ENCODE results near the gene ZNF429. TPM values are rescaled to one million over a fixed set of nuclear protein-coding genes. Genes with fewer than 3 reads are reported as not detected.

ZNF429 gene
- total and polyA plus RNA-seq, 2 of the 4 experiments (the other 2 are of a cell fraction): 4.3 to 6.4 TPM

DNA sequence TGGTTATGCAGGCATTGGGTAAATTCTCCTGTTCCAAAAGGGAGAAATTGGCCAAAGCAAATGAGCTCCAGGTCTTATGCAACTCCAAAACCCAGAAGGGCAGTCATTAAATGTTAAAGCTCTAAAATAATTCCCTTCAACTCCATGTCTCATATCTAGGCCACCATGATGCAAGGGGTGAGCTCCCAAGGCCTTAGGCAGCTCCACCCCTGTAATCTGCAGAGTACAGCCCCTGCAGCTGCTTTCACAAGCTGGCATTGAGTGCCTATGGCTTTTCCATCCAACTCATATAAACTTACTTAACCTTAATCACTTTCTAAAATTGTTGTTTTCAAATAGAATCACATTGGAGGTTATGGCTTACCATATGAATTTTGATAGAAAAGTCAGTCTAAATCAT is 44.7 kb upstream of the ZNF429 start:
- no peak overlapping the region for H2BK120ac ChIP-seq (ENCODE audit: low read depth, low read length)
- POLR2A ChIA-PET (ENCODE audit: unreplicated experiment): no interaction called here
- no peak overlapping the region for H3K56ac ChIP-seq (ENCODE audit: extremely low read depth, insufficient read depth, low read length)
- H2BK20ac ChIP-seq (ENCODE audit: low read depth, low read length): no peak overlapping the region
- no peaks in the 10 kb centered on the region for H3K36me3 ChIP-seq (ENCODE audit: control insufficient read depth, insufficient read depth, low read length)
- CTCF ChIA-PET: interaction anchor here (0.6 kb wide), 1 partner anchor 26 kb away, joined by 8 read pairs; no protein-coding TSS in a partner anchor
- no peak overlapping the region for H3K4me3 ChIP-seq (ENCODE audit: insufficient read depth, low read depth, low read length)
- H4K20me1 ChIP-seq (ENCODE audit: insufficient read depth, low read length): no peaks in the 10 kb centered on the region
- no peak overlapping the region for H3K23ac ChIP-seq (ENCODE audit: low read depth, low read length)
- no peak overlapping the region for H2AFZ ChIP-seq (replicated peaks; ENCODE audit: low read length, poor library complexity)
- dilution Hi-C loops (cut with HindIII; ENCODE audit: low sequenced_read_pairs, unreplicated experiment) (no loop called here), in situ Hi-C loops (cut with MboI; ENCODE audit: low sequenced_read_pairs) (no loop called here), intact Hi-C loops (cut with micrococcal nuclease) (no loop called here)
- H2BK15ac ChIP-seq (ENCODE audit: low read depth, low read length): no peak overlapping the region
- ATAC-seq (ENCODE audit: low read depth): no peak
- H3K27me3 ChIP-seq (ENCODE audit: control insufficient read depth, insufficient read depth, low read length): no peaks in the 10 kb centered on the region
- no peak overlapping the region for H4K91ac ChIP-seq (ENCODE audit: insufficient read depth, low read depth, low read length)
- H3K4me1 ChIP-seq (ENCODE audit: control insufficient read depth, insufficient read depth, low read length): no peaks in the 10 kb centered on the region
- H2BK5ac ChIP-seq (ENCODE audit: low read depth, low read length, poor library complexity, severe bottlenecking): no peak overlapping the region
- no peak overlapping the region for H3K9ac ChIP-seq (ENCODE audit: low read depth, low read length)
- no peak for TF ChIP-seq RFX5 (IDR thresholded peaks at IDR 0.05; ENCODE audit: low read depth, low read length)
- TF ChIP-seq MAFK (IDR thresholded peaks at IDR 0.05; ENCODE audit: low read depth, low read length): no peak
- no peak for TF ChIP-seq CHD1 (IDR thresholded peaks at IDR 0.05; ENCODE audit: low read depth, low read length)
- TF ChIP-seq, protein P1, sequence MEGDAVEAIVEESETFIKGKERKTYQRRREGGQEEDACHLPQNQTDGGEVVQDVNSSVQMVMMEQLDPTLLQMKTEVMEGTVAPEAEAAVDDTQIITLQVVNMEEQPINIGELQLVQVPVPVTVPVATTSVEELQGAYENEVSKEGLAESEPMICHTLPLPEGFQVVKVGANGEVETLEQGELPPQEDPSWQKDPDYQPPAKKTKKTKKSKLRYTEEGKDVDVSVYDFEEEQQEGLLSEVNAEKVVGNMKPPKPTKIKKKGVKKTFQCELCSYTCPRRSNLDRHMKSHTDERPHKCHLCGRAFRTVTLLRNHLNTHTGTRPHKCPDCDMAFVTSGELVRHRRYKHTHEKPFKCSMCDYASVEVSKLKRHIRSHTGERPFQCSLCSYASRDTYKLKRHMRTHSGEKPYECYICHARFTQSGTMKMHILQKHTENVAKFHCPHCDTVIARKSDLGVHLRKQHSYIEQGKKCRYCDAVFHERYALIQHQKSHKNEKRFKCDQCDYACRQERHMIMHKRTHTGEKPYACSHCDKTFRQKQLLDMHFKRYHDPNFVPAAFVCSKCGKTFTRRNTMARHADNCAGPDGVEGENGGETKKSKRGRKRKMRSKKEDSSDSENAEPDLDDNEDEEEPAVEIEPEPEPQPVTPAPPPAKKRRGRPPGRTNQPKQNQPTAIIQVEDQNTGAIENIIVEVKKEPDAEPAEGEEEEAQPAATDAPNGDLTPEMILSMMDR (conservative IDR thresholded peaks at IDR 0.05; ENCODE audit: low read depth, low read length): no peak
- TF ChIP-seq, protein P2, sequence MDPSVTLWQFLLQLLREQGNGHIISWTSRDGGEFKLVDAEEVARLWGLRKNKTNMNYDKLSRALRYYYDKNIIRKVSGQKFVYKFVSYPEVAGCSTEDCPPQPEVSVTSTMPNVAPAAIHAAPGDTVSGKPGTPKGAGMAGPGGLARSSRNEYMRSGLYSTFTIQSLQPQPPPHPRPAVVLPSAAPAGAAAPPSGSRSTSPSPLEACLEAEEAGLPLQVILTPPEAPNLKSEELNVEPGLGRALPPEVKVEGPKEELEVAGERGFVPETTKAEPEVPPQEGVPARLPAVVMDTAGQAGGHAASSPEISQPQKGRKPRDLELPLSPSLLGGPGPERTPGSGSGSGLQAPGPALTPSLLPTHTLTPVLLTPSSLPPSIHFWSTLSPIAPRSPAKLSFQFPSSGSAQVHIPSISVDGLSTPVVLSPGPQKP (IDR thresholded peaks at IDR 0.05; ENCODE audit: borderline replicate concordance, low read depth, low read length): no peak
- no peak overlapping the region for H3K4me2 ChIP-seq (ENCODE audit: low read depth, low read length)
- no peak overlapping the region for H2AK9ac ChIP-seq (replicated peaks; ENCODE audit: low read depth, low read length, poor library complexity)
- no peak overlapping the region for H3K14ac ChIP-seq (replicated peaks; ENCODE audit: low read depth, low read length)
- H3K9me3 ChIP-seq (ENCODE audit: control insufficient read depth, insufficient read depth, low read length): peaks cover 17% of the 10 kb centered on the region
- BruUV-seq (replicated peaks): no TSS peak
- H3K9me1 ChIP-seq (ENCODE audit: insufficient read depth, low read length): no peaks in the 10 kb centered on the region
- H4K5ac ChIP-seq (ENCODE audit: low read depth, low read length): no peak overlapping the region
- no peak overlapping the region for H2AK5ac ChIP-seq (ENCODE audit: low read depth, low read length)
- no peak overlapping the region for H3K18ac ChIP-seq (ENCODE audit: low read depth, low read length)
- no peak overlapping the region for H4K8ac ChIP-seq (ENCODE audit: low read depth in 2 of 2, low read length in 2 of 2)
- no peak overlapping the region for H3K4ac ChIP-seq (ENCODE audit: low read depth, low read length)
- no peak for DNase-seq
- H3K27ac ChIP-seq (ENCODE audit: insufficient read depth, low read length): no peak overlapping the region
- no peaks in the 10 kb centered on the region for H3K79me1 ChIP-seq (ENCODE audit: low read depth in 1 of 2, low read length in 2 of 2)
